Muscle layer of duodenum (tissue), 2 donors: ENCODE measurements around the gene SERPINB13.
"Not testable (repeated sequence)": the region's sequence is repeated elsewhere in the genome, so short reads cannot be mapped to it uniquely, and the experiment has no call there.

Experiments
- H3K27ac ChIP-seq: one replicate; pipeline ENCODE4 v1.7.0; 2013; ENCODE audit warnings: mild to moderate bottlenecking, low read length
- H3K27me3 ChIP-seq: one replicate; pipeline ENCODE4 v1.7.0; 2013; ENCODE audit warnings: low read depth, mild to moderate bottlenecking, control low read depth, low read length
- H3K36me3 ChIP-seq, 2 donors: one replicate each; pipeline ENCODE4 v1.7.0; 2013; ENCODE audit warnings: low read length in 2 of 2, control low read depth in 1 of 2, mild to moderate bottlenecking in 1 of 2; ENCODE audit not compliant: insufficient read depth in 2 of 2, control insufficient read depth in 1 of 2
- H3K4me1 ChIP-seq, 2 donors: one replicate each; pipeline ENCODE4 v1.7.0; 2013; ENCODE audit warnings: low read length in 2 of 2, mild to moderate bottlenecking in 2 of 2, control low read depth in 1 of 2, moderate library complexity in 1 of 2; ENCODE audit not compliant: insufficient read depth in 2 of 2, control insufficient read depth in 1 of 2
- H3K4me3 ChIP-seq, 2 donors: one replicate each; pipeline ENCODE4 v1.7.0; 2013; ENCODE audit warnings: low read length in 2 of 2, low read depth in 1 of 2, mild to moderate bottlenecking in 1 of 2
- H3K9me3 ChIP-seq, 2 donors: one replicate each; pipeline ENCODE4 v1.7.0; 2013; ENCODE audit warnings: low read length in 2 of 2, control low read depth in 1 of 2, mild to moderate bottlenecking in 1 of 2; ENCODE audit not compliant: control insufficient read depth in 1 of 2
- donor health status: healthy.

Gene SERPINB13

DNA sequence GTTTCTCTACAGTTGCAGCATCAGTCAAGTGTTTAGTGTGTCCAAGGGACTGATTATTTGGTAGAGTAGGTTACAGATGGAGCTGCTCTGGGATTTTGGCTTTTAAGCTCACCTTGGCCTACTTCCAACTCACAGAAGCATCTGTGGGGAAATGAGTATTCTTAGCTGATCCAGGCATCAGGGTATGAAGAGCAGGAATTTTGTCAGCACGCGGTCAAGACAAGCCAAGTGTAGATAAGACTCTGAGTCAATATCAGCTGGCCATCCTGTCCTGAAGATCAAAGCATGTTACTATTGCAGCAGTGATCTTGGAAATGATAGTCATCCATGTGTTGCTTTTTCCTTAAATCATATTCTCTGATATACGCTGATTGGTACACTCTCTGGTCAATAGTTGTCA is 32.5 kb downstream of the SERPINB13 start:
- Histone ChIP-seq H3K4me1 (peaks cover 0 to 10% of the 10 kb centered on the region in 2 donors), H3K27ac (no peak overlapping the region)

DNA sequence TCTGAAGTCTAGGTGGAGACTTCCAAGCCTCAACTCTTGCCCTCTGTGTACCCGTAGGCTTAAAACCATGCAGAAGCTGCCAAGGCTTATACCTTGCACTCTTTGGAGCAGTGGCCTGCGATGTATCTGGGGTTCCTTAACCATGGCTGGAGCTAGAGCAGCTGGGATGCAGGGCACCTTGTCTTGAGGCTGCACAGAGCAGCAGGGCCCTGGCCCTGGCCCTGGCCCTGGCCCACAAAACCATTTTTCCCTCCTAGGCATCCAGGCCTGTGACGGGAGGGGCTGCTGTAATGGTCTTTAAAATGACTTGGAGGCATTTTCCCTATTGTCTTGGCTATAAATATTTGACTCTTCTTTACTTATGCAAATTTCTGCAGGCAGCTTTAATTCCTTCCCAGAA is 37.7 kb downstream of the SERPINB13 start:
- Histone ChIP-seq H3K27me3 (no peaks in the 10 kb centered on the region), H3K4me3 (no peak overlapping the region), H3K4me1 (no peaks in the 10 kb centered on the region), H3K27ac (no peak overlapping the region), H3K36me3 (no peaks in the 10 kb centered on the region), H3K9me3 (peaks cover 0 to 24% of the 10 kb centered on the region in 2 donors)

More for the DNA sequence above, 32.5 kb downstream of the SERPINB13 start:
- H3K4me3 ChIP-seq = no peak overlapping the region
- peaks cover 0 to 11% of the 10 kb centered on the region in 2 donors for H3K9me3 ChIP-seq
- H3K36me3 ChIP-seq = no peaks in the 10 kb centered on the region
- no peaks in the 10 kb centered on the region for H3K27me3 ChIP-seq

- peaks cover 0 to 26% of the 10 kb centered on the region in 2 donors for H3K9me3 ChIP-seq
These were observed 39.3 kb downstream of the SERPINB13 start for GRCh38 chr18:63626431-63626830.

GRCh38 chr18:63627819-63628218 is 40.7 kb downstream of the SERPINB13 start:
- Histone ChIP-seq H3K4me1 (no peaks in the 10 kb centered on the region), H3K27me3 (no peaks in the 10 kb centered on the region), H3K27ac (no peak overlapping the region), H3K36me3 (no peaks in the 10 kb centered on the region), H3K4me3 (no peak overlapping the region), H3K9me3 (peaks cover 0 to 23% of the 10 kb centered on the region in 2 donors)

More at GRCh38 chr18:63626431-63626830, 39.3 kb downstream of the SERPINB13 start:
- H3K4me1 ChIP-seq = no peaks in the 10 kb centered on the region
- no peaks in the 10 kb centered on the region for H3K27me3 ChIP-seq
- H3K4me3 ChIP-seq = peak overlapping the region in 1 of 2 donors; percentile 10
- H3K27ac ChIP-seq = no peak overlapping the region
- no peaks in the 10 kb centered on the region for H3K36me3 ChIP-seq

- no peaks in the 10 kb centered on the region for H3K9me3 ChIP-seq
These were observed 50.6 kb downstream of the SERPINB13 start for GRCh38 chr18:63637703-63638102.

GRCh38 chr18:63641157-63641680 is 54.1 kb downstream of the SERPINB13 start:
- not testable (repeated sequence) for H3K27ac ChIP-seq, H3K9me3 ChIP-seq, H3K4me3 ChIP-seq, H3K4me1 ChIP-seq, H3K36me3 ChIP-seq, H3K27me3 ChIP-seq

More at GRCh38 chr18:63637703-63638102, 50.6 kb downstream of the SERPINB13 start:
- H3K27me3 ChIP-seq = no peaks in the 10 kb centered on the region
- H3K4me3 ChIP-seq = no peak overlapping the region
- no peak overlapping the region for H3K27ac ChIP-seq
- no peaks in the 10 kb centered on the region for H3K36me3 ChIP-seq
- no peaks in the 10 kb centered on the region for H3K4me1 ChIP-seq

GRCh38 chr18:63642668-63643356 is 55.7 kb downstream of the SERPINB13 start:
- not testable (repeated sequence) for H3K27ac ChIP-seq, H3K36me3 ChIP-seq, H3K4me3 ChIP-seq, H3K27me3 ChIP-seq, H3K4me1 ChIP-seq, H3K9me3 ChIP-seq

DNA sequence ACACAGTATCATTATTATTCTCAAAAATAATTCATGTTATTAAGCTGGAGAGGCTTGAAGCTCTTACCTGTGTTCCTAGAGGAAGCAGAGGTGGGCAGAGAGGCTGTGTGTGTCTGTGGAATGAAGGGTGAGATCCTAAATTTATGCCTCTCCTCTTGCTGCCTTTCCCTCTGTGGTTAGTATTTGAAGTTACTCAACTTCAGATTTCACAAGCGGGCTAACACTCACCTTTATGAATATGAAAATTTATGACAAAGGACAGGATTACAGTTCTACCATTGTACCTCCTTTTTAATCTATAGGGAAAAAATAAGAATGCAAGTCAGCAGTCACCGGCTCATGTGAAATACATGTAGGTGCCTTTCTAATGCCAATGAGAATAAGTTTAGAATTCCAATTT is 57.0 kb downstream of the SERPINB13 start, which contains the start of gene SERPINB4:
Gene SERPINB4 (minus strand): TSS at position 115 of the 400 bp plus-strand sequence. CDS start 679 bp downstream, outside the sequence.
- not testable (repeated sequence) for H3K4me1 ChIP-seq, H3K36me3 ChIP-seq, H3K4me3 ChIP-seq, H3K27me3 ChIP-seq, H3K9me3 ChIP-seq, H3K27ac ChIP-seq

GRCh38 chr18:63644694-63645093 is 57.6 kb downstream of the SERPINB13 start:
- not testable (repeated sequence) for H3K4me1 ChIP-seq, H3K27ac ChIP-seq, H3K36me3 ChIP-seq, H3K27me3 ChIP-seq, H3K9me3 ChIP-seq, H3K4me3 ChIP-seq

GRCh38 chr18:63646936-63647335 is 59.8 kb downstream of the SERPINB13 start:
- Histone ChIP-seq H3K4me1 (no peaks in the 10 kb centered on the region), H3K4me3 (no peak overlapping the region)

GRCh38 chr18:63648241-63648640 is 61.1 kb downstream of the SERPINB13 start:
- Histone ChIP-seq H3K36me3 (no peaks in the 10 kb centered on the region), H3K4me1 (no peaks in the 10 kb centered on the region), H3K27ac (no peak overlapping the region), H3K9me3 (no peaks in the 10 kb centered on the region), H3K4me3 (no peak overlapping the region), H3K27me3 (no peaks in the 10 kb centered on the region)

More at GRCh38 chr18:63646936-63647335, 59.8 kb downstream of the SERPINB13 start:
- Histone ChIP-seq H3K27me3 (no peaks in the 10 kb centered on the region), H3K9me3 (no peaks in the 10 kb centered on the region), H3K36me3 (no peaks in the 10 kb centered on the region), H3K27ac (no peak overlapping the region)
